Measurements from ENCODE around the gene AP1M1. TPM values are rescaled to one million over a fixed set of nuclear protein-coding genes. Genes with fewer than 3 reads are reported as not detected.

AP1M1 gene
- total and polyA plus RNA-seq, 2 of the 4 experiments (the other 2 are of a cell fraction), result 85.1 to 99.1 TPM

- Histone ChIP-seq H4K8ac (ENCODE audit: low read depth in 2 of 2, low read length in 2 of 2) (no peak overlapping the region), H3K9me3 (ENCODE audit: control insufficient read depth, insufficient read depth, low read length) (no peaks in the 10 kb centered on the region), H3K23ac (ENCODE audit: low read depth, low read length) (no peak overlapping the region), H2AK5ac (ENCODE audit: low read depth, low read length) (no peak overlapping the region), H3K27me3 (ENCODE audit: control insufficient read depth, insufficient read depth, low read length) (no peaks in the 10 kb centered on the region), H3K4me2 (ENCODE audit: low read depth, low read length) (no peak overlapping the region), H4K20me1 (ENCODE audit: insufficient read depth, low read length) (peaks cover 26% of the 10 kb centered on the region), H3K79me1 (ENCODE audit: low read depth in 1 of 2, low read length in 2 of 2) (peaks cover 13 to 40% of the 10 kb centered on the region in 2 experiments), H2BK5ac (ENCODE audit: low read depth, low read length, poor library complexity, severe bottlenecking) (no peak overlapping the region), H3K4me1 (ENCODE audit: control insufficient read depth, insufficient read depth, low read length) (no peaks in the 10 kb centered on the region), H3K4ac (ENCODE audit: low read depth, low read length) (no peak overlapping the region), H3K18ac (ENCODE audit: low read depth, low read length) (no peak overlapping the region), H3K14ac (replicated peaks; ENCODE audit: low read depth, low read length) (no peak overlapping the region), H4K91ac (ENCODE audit: insufficient read depth, low read depth, low read length) (no peak overlapping the region), H2AFZ (replicated peaks; ENCODE audit: low read length, poor library complexity) (no peak overlapping the region), H4K5ac (ENCODE audit: low read depth, low read length) (no peak overlapping the region), H3K9ac (ENCODE audit: low read depth, low read length) (no peak overlapping the region), H3K9me1 (ENCODE audit: insufficient read depth, low read length) (peaks cover 3% of the 10 kb centered on the region; the same call in 1 of the 2 replicates), H2BK120ac (ENCODE audit: low read depth, low read length) (no peak overlapping the region), H2BK20ac (ENCODE audit: low read depth, low read length) (no peak overlapping the region), H2BK15ac (ENCODE audit: low read depth, low read length) (no peak overlapping the region), H3K4me3 (ENCODE audit: insufficient read depth, low read depth, low read length) (no peak overlapping the region), H3K56ac (ENCODE audit: extremely low read depth, insufficient read depth, low read length) (no peak overlapping the region), H3K27ac (ENCODE audit: insufficient read depth, low read length) (no peak overlapping the region), H2AK9ac (replicated peaks; ENCODE audit: low read depth, low read length, poor library complexity) (no peak overlapping the region), H3K36me3 (ENCODE audit: control insufficient read depth, insufficient read depth, low read length) (peaks cover 85% of the 10 kb centered on the region)
- dilution Hi-C loops (cut with HindIII; ENCODE audit: low sequenced_read_pairs, unreplicated experiment) (no loop called here), in situ Hi-C loops (cut with MboI; ENCODE audit: low sequenced_read_pairs) (no loop called here), intact Hi-C loops (cut with micrococcal nuclease) (no loop called here)
- POLR2A ChIA-PET (ENCODE audit: unreplicated experiment), result no interaction called here
- WGBS, 2 experiments (ENCODE audit: extremely low coverage in 2 of 2, insufficient read length in 1 of 2), result 100% methylated on average over 7 of the region's 21 CpGs; no CpG with 5 or more reads in 1 of the 2 experiments
- CTCF ChIA-PET, result no interaction called here
- no TSS peak for BruUV-seq (replicated peaks)
- TF ChIP-seq RAD21 (IDR thresholded peaks at IDR 0.05; ENCODE audit: low read length), result no peak
- no peak for TF ChIP-seq MXI1 (IDR thresholded peaks at IDR 0.05; ENCODE audit: borderline replicate concordance, low read depth, low read length)
- no peak for TF ChIP-seq SMC3 (IDR thresholded peaks at IDR 0.05; ENCODE audit: low read depth, low read length)
- TF ChIP-seq POLR2A (IDR thresholded peaks at IDR 0.05; ENCODE audit: low read depth, low read length), result no peak
- no peak for TF ChIP-seq CEBPB (IDR thresholded peaks at IDR 0.05; ENCODE audit: low read depth, low read length)
- TF ChIP-seq MAFK (IDR thresholded peaks at IDR 0.05; ENCODE audit: low read depth, low read length), result no peak
- TF ChIP-seq USF2 (IDR thresholded peaks at IDR 0.05; ENCODE audit: low read depth, low read length), result no peak
- TF ChIP-seq, protein P1, sequence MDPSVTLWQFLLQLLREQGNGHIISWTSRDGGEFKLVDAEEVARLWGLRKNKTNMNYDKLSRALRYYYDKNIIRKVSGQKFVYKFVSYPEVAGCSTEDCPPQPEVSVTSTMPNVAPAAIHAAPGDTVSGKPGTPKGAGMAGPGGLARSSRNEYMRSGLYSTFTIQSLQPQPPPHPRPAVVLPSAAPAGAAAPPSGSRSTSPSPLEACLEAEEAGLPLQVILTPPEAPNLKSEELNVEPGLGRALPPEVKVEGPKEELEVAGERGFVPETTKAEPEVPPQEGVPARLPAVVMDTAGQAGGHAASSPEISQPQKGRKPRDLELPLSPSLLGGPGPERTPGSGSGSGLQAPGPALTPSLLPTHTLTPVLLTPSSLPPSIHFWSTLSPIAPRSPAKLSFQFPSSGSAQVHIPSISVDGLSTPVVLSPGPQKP (IDR thresholded peaks at IDR 0.05; ENCODE audit: borderline replicate concordance, low read depth, low read length), result no peak
- TF ChIP-seq BHLHE40 (IDR thresholded peaks at IDR 0.05; ENCODE audit: low read depth, low read length), result no peak
- no peak for DNase-seq
- no peak for ATAC-seq (ENCODE audit: low read depth)
Observed at GRCh38 chr19:16228637-16229321, 31.1 kb downstream of the AP1M1 start.

Data from IMR-90 (cell line).